Measurements from ENCODE around the gene FCRL4.

Gene FCRL4

DNA sequence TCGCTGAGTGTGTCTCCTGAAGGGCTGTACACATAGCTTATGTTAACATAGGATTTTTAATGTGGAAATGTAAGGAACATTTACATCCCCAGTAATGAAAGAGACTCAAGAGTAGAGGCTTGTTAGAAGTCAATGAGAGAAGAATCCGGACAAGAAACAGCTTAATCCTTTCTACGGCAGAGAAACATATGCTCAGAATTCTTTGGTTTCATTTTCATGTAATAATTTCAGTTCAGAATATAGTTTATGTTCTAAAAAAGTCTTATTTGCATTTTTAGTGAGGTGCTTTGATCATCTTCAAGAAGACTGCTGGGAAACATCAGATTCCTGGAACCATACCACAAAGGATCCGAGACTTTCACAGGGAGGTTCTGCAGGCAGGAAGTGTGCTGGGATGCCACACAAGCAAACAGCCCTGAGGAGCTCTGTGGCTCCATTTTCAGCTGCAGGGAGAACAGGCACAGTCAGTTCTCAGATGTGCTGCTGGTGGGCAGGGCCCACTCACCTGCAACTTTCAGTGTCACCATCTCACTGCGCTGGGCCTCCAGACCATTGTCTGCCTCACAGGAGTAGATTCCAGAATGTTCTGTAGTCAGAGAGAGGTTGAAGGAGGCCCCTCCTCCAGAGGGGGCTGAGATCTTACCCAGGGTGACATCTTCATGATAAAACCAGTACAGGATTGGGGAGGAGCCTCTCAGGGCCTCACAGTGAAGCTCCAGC, 74.0 kb downstream of the FCRL4 start:
- no peak for DNase-seq
- Histone ChIP-seq H3K27me3 (replicated peaks) (no peaks in the 10 kb centered on the region), H3K36me3 (replicated peaks) (no peaks in the 10 kb centered on the region), H3K4me3 (ENCODE audit: low read depth, low read length) (no peak overlapping the region), H3K27ac (no peak overlapping the region)
- TF ChIP-seq, protein P1, sequence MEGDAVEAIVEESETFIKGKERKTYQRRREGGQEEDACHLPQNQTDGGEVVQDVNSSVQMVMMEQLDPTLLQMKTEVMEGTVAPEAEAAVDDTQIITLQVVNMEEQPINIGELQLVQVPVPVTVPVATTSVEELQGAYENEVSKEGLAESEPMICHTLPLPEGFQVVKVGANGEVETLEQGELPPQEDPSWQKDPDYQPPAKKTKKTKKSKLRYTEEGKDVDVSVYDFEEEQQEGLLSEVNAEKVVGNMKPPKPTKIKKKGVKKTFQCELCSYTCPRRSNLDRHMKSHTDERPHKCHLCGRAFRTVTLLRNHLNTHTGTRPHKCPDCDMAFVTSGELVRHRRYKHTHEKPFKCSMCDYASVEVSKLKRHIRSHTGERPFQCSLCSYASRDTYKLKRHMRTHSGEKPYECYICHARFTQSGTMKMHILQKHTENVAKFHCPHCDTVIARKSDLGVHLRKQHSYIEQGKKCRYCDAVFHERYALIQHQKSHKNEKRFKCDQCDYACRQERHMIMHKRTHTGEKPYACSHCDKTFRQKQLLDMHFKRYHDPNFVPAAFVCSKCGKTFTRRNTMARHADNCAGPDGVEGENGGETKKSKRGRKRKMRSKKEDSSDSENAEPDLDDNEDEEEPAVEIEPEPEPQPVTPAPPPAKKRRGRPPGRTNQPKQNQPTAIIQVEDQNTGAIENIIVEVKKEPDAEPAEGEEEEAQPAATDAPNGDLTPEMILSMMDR (IDR thresholded peaks at IDR 0.05; ENCODE audit: low read depth, low read length, missing control alignments): no peak
- in situ Hi-C loops (cut with HindIII; ENCODE audit: low pct_ligation_motif_present, low sequenced_read_pairs): no loop called here
